Pons (tissue), 1 donor: ENCODE results near the gene PRPF38B.
A peak's percentile ranks its signal among the peaks of the same experiment; 100 is the strongest.
"Not testable (repeated sequence)": the region's sequence is repeated elsewhere in the genome, so short reads cannot be mapped to it uniquely, and the experiment has no call there.

Source experiments
- DNase-seq: peaks from one replicate; pipeline ENCODE4 v3.0.0-alpha.2; 2016; ENCODE audit warnings: low spot score

The PRPF38B gene, protein sequence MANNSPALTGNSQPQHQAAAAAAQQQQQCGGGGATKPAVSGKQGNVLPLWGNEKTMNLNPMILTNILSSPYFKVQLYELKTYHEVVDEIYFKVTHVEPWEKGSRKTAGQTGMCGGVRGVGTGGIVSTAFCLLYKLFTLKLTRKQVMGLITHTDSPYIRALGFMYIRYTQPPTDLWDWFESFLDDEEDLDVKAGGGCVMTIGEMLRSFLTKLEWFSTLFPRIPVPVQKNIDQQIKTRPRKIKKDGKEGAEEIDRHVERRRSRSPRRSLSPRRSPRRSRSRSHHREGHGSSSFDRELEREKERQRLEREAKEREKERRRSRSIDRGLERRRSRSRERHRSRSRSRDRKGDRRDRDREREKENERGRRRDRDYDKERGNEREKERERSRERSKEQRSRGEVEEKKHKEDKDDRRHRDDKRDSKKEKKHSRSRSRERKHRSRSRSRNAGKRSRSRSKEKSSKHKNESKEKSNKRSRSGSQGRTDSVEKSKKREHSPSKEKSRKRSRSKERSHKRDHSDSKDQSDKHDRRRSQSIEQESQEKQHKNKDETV

GRCh38 chr1:108691942-108692723 is at the start of gene PRPF38B:
TSS of gene PRPF38B (plus strand) at chr1:108692310. CDS start at chr1:108692592, 282 bp downstream.
- peak; percentile 92 for DNase-seq

GRCh38 chr1:108643492-108644335 is 48.4 kb upstream of the PRPF38B start:
- DNase-seq = peak; percentile 77

DNA sequence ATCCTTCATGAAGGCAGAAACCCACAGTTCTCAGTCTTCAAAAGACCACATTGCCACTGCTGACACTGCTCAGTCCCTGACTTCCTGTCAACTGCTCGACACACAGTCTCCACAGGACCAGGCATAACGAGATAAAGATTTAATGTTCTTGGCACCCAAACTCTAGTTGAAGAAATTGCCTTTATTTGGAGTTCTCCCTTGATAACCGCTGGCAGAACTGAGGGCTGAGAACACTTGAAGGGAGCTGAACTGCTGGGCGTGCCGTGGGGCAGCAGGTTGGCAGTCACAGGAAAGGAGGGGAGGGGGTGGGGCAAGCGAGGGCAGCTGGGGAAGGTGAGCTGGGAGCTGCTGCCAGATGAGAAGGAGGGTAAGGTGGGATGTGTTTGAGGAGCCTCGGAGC is 47.1 kb upstream of the PRPF38B start:
- no peak for DNase-seq

DNA sequence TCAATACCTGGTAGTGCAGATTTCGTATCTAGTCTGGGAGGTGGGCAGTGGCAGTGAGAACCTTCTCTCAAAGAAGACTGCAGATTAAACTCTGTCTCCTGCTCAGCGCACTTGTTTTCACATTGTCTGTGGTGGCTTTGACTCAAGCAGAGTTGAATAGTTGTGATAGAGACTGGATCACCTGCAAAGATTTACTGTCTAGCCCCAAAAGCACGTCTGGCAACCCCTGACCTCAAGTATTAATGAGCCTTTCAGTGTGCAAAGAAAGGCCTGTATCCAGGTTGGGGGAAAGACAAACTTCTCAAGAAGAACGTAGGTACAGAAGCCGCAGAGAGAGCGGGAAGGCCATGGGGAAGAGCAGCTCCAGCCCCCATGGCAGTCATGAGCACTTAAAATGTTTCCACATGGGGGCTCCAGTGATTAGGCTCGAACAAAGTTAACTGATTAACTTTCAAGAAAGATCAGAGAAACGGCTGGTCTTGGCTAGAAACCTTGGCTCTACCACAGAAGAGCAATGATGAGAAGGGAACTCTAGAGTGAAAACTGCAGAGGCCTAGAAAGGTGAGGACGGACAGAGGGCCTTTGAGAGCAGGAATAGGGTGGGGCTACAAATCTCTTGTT is 46.4 kb upstream of the PRPF38B start:
- DNase-seq = no peak

- no peak for DNase-seq
These were observed 45.9 kb upstream of the PRPF38B start for GRCh38 chr1:108646265-108646647.

DNA sequence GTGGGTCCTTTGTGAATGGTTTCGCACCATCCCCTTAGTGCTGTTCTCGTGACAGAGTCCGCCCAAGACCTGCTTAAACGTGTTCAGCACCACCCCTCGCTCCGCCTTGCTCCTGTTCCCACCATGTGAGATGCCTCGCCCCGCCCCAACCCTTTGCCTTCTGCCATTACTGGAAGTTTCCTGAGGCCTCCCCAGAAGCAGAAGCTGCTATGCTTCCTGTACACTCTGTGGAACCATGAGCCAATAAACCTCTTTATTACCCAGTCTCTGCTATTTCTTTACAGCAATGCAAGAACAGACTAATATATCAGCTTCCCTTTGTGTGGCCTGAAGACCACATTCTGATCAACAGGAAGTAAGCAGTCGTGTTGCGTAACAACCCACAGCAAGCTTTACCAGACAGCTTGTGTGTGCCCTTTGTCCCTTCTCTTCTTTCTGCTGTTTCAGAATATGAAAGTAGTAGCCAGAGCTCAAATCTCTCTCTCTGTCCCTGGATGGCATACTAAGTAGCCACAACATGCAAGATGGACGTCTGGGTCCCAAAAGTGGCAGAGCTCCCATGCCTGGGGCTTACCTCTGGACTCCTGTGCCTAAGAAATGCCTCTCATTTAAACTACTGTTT is 45.4 kb upstream of the PRPF38B start:
- DNase-seq = peak; percentile 90

DNA sequence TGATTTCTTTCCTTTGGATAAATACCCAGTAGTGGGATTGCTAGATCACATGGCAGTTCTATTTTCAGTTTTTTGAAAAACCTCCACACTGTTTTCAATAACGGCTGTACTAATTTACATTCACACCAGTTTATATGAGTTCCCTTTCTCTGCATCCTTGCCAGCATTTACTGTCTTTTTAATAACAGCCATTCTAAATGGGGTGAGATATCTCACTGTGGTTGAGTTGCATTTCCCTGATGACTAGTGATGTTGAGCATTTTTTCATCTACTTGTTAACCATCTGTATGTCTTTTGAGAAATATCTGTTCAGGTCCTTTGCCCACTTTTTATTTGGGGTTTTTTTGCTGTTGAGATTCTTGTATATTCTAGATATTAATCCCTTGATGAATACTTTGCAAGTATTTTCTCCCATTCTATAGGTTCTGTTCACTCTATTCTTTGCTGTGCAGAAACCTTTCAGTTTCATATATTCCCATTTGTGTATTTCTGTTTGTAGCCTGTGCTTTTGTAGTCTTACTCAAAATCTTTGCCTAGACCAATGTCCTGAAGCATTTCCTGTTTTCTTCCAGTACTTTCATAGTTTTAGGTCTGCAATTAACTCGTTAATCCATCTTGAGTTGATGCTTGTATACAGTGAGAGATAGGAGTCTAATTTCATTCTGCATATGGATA is 38.5 kb upstream of the PRPF38B start:
- DNase-seq = no peak

DNA sequence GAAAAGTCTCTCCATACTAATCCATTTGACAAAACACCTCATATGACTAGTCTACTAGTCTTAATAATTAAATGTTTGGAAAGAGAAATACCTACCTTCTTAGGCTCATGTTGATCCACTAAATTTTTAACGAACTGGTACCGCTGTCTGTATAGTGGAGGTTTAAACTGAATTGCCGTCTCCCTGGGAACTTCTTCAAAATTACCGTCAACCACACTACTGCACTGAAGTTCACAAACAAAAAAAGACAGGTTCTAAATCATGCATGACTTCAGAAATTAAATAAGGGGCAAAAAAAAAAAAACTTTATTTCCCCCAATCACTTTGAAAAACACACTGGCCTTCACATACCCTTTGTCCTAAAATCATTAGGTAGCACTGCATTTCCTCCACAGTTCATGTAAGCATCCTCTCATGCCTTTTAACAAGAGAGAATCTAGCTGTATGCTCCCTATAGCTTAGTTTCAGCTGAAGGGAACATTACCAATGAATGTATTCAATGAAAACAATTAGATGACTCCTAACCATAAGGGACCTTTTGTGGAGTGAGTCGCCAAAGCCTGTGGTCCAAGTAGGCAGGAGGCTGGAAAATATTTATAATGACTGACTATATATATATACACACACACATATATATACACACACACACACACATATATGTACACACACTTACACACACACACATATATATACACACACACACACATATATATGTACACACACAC is 34.6 kb upstream of the PRPF38B start:
- DNase-seq = no peak

DNA sequence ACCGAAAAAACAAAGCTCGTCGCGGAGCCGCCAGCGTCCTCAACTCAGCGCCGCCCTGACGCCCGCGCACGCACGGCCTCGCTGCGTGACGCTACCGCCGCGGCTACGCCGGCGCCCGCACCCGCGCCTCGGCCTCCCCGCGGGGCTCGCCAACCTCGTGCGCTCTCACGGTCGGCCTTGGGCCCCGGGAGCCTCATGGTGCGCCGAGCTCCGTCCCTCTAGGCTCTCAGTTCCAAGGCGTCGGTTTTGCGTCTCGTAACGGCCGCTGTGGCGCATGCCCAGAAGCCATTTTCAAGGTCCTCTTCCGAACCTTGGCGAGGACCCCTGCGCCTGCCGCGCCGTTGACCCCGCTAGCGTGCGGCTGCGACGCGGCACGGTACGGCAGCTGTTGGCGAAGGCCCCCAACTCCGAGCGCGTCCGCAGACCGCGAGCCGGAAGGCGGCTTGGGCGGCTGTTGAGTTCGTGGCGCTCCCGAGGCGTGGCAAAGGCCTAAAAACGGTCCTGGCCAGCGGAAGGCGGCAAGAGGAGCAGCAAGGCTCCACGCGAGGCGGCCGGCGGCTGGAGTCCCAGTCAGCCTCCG is 31.0 kb upstream of the PRPF38B start, which contains the start of gene HENMT1:
Gene HENMT1, minus strand, starts transcription at position 64 of the 580 bp plus-strand sequence. CDS start 1,209 bp downstream, outside the sequence.
- peak; percentile 55 for DNase-seq

GRCh38 chr1:108663074-108663473 is 29.0 kb upstream of the PRPF38B start:
- no peak for DNase-seq

- no peak for DNase-seq
These were observed 27.6 kb upstream of the PRPF38B start for GRCh38 chr1:108664481-108664880.

DNA sequence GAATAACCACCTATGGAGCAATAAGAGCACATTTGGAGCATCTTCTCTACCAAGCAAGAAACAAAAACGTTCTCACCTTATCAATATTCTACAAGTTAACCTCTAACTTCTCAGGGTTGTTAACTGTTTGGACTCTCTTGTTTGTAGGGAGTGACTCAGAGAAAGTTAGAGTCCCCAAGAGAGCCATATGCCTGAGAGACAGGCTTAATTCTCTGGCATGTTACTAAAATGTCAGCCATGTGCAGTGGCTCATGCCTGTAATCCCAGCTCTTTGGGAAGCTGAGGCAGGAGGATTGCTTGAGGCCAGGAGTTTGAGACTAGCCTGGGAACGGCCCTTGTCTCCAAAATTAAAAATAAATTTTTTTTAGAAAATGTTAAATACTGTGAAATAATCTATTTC is 27.0 kb upstream of the PRPF38B start:
- no peak for DNase-seq

- DNase-seq = no peak
These were observed 26.3 kb upstream of the PRPF38B start for GRCh38 chr1:108665771-108666170.

DNA sequence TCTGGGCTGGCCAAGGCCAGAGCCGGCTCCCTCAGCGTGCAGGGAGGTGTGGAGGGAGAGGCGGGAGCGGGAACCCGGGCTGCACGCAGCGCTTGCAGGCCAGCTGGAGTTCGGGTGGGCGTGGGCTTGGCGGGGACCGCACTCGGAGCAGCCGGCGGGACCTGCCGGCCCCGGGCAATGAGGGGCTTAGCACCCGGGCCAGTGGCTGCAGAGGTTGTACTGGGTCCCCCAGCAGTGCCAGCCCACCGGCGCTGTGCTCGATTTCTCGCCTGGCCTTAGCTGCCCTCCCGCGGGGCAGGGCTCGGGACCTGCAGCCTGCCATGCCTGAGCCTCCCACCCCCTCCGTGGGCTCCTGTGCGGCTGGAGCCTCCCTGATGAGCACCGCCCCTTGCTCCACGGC is 24.7 kb upstream of the PRPF38B start:
- not testable (repeated sequence) for DNase-seq

DNA sequence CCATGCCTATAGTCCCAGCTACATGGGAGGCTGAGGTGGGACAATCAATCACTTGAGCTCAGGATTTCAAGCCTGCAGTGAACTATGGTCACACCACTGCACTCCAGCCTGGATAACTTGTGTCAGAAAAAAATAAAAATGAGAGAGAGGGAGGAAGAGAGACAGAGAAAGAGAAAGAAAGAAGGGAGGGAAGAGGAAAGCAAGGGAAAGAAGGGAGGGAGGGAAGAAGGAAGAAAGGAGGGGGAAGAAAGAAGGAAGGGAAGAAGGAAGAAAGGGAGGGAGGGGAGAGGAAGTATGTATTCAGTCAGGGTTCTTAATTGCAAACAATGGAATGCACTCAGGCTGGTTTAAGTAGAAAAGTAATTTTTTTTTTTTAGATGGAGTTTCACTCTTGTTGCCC is 23.3 kb upstream of the PRPF38B start:
- no peak for DNase-seq

- DNase-seq = no peak
These were observed 22.4 kb upstream of the PRPF38B start for GRCh38 chr1:108669679-108670078.

- no peak for DNase-seq
These were observed 21.9 kb upstream of the PRPF38B start for GRCh38 chr1:108670131-108670773.

DNA sequence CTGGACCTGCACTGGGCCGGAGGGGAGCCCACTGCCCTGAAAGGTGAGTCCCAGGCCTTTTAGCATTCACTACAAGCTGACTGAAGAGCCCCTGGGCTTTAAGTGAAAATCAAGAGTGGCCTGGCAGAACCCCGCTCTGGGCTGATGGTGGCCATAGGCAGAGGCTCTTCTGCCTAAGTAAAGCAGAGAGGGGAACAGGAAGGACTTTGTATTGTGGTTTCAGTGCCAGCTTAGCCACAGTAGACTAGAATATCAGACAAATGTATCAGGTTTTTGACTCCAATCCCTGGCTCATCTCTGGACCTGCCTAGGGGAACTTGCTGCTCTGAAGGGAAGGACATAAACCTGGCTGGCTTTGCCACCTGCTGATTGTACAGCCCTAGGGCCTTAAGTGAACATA is 21.0 kb upstream of the PRPF38B start:
- DNase-seq = no peak

DNA sequence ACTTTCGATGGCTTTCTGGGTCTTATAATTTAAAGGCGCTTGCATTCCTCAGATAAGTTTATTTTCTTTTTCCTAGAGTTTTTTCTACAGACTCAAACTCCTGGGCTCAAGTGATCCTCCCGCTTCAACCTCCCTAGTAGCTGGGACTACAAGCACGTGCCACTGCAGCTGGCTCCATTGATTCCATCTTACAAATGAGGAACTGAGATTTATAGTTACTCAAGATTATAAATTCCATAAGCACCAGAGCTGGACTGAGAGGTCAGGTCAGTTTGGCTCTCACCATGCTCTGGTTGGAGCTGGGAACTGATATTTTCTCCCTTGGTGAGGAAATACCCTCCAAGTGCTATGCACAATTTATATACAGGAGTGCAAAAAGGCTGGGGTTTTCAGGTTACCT is 13.4 kb upstream of the PRPF38B start:
- DNase-seq = no peak
